AG20443 (cell line): Measurements from ENCODE around the gene CD200R1L.
A peak's percentile ranks its signal among the peaks of the same experiment; 100 is the strongest.
"Not testable (repeated sequence)": the region's sequence is repeated elsewhere in the genome, so short reads cannot be mapped to it uniquely, and the experiment has no call there.

Source experiments
- DNase-seq: peaks from one replicate; pipeline ENCODE4 v3.0.0; 2012; ENCODE audit warnings: low spot score, mixed read lengths

The CD200R1L gene

GRCh38 chr3:112846764-112847163, at the start of gene CD200R1L:
TSS of gene CD200R1L (minus strand) at chr3:112846864. CDS start at chr3:112829367, 17,497 bp downstream.
- DNase-seq, result no peak

- DNase-seq, result peak; percentile 8
Observed at GRCh38 chr3:112894258-112894657, 47.6 kb upstream of the CD200R1L start.

GRCh38 chr3:112889357-112889756, 42.7 kb upstream of the CD200R1L start:
- no peak for DNase-seq

- DNase-seq, result no peak
Observed at GRCh38 chr3:112888381-112889085, 41.9 kb upstream of the CD200R1L start.

- no peak for DNase-seq
Observed at GRCh38 chr3:112884678-112885290, 38.1 kb upstream of the CD200R1L start.

GRCh38 chr3:112881891-112882290, 35.2 kb upstream of the CD200R1L start:
- DNase-seq, result no peak

- DNase-seq, result no peak
Observed at GRCh38 chr3:112875561-112875960, 28.9 kb upstream of the CD200R1L start.

GRCh38 chr3:112874725-112875124, 28.1 kb upstream of the CD200R1L start:
- no peak for DNase-seq

GRCh38 chr3:112873632-112874031, 27.0 kb upstream of the CD200R1L start:
- DNase-seq, result no peak

- no peak for DNase-seq
Observed at GRCh38 chr3:112871735-112872134, 25.1 kb upstream of the CD200R1L start.

- DNase-seq, result no peak
Observed at GRCh38 chr3:112865757-112866156, 19.1 kb upstream of the CD200R1L start.

GRCh38 chr3:112860898-112861297, 14.2 kb upstream of the CD200R1L start:
- no peak for DNase-seq

- DNase-seq, result no peak
Observed at GRCh38 chr3:112858410-112859069, 11.9 kb upstream of the CD200R1L start.

GRCh38 chr3:112857526-112857925, 10.9 kb upstream of the CD200R1L start:
- DNase-seq, result no peak

GRCh38 chr3:112856537-112856936, 9.9 kb upstream of the CD200R1L start:
- no peak for DNase-seq

GRCh38 chr3:112855883-112856282, 9.2 kb upstream of the CD200R1L start:
- no peak for DNase-seq

- DNase-seq, result not testable (repeated sequence)
Observed at GRCh38 chr3:112855074-112855473, 8.4 kb upstream of the CD200R1L start.

- DNase-seq, result no peak
Observed at GRCh38 chr3:112848196-112848595, 1.5 kb upstream of the CD200R1L start.

- DNase-seq, result no peak
Observed at GRCh38 chr3:112847692-112848091, 1.0 kb upstream of the CD200R1L start.

GRCh38 chr3:112845772-112846171, 892 bp downstream of the CD200R1L start:
- DNase-seq, result no peak

- no peak for DNase-seq
Observed at GRCh38 chr3:112829046-112829445, 17.6 kb downstream of the CD200R1L start.

GRCh38 chr3:112822064-112823055, 24.3 kb downstream of the CD200R1L start:
- DNase-seq, result no peak
